ENCODE measurements around the gene SLC35A2.

Gene SLC35A2

DNA sequence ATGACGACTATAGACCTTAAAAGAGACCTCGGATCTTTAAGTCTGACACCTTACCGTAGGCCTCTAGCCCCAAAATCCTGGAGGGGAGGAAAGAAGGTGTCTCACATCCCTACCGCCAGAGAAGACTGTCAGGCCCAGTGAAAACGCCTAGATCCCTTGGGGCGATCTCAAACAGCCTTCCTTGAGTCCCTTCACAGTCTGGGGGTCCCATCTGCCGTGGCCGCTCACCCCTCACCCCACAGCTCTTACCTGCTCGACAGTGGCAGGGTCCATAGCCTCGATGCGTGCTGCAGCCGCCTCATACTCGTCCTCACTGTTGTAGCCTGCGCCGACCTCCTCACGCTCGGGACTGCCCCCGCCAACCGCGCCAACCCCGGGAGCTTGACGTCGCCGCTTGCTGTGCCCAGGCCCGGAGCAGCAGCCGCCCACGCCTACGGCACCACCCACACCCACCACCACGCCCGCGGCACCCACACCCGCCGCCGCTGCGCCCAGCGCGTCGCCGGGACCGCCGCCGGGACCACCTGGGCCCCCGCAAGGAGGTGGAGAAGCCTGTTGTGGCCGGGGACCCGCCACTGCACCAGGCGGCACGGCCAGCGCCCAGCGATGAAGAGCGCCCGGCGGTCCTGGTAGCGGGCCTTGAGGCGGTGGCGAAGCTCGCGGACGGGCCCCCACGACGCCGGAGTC is 45.4 kb upstream of the SLC35A2 start:
- peak overlapping the region; percentile 23 to 65 (median 64) for H3K27ac Mint-ChIP-seq
- TF ChIP-seq, protein P1, sequence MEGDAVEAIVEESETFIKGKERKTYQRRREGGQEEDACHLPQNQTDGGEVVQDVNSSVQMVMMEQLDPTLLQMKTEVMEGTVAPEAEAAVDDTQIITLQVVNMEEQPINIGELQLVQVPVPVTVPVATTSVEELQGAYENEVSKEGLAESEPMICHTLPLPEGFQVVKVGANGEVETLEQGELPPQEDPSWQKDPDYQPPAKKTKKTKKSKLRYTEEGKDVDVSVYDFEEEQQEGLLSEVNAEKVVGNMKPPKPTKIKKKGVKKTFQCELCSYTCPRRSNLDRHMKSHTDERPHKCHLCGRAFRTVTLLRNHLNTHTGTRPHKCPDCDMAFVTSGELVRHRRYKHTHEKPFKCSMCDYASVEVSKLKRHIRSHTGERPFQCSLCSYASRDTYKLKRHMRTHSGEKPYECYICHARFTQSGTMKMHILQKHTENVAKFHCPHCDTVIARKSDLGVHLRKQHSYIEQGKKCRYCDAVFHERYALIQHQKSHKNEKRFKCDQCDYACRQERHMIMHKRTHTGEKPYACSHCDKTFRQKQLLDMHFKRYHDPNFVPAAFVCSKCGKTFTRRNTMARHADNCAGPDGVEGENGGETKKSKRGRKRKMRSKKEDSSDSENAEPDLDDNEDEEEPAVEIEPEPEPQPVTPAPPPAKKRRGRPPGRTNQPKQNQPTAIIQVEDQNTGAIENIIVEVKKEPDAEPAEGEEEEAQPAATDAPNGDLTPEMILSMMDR (IDR thresholded peaks at IDR 0.05; ENCODE audit: unreplicated experiment in 3 of 3), result no peak
- no peaks in the 10 kb centered on the region for H3K27me3 Mint-ChIP-seq (ENCODE audit: low read depth)
- H3K4me1 Mint-ChIP-seq, result peaks cover 52% of the 10 kb centered on the region
- H3K9me3 Mint-ChIP-seq, result no peaks in the 10 kb centered on the region
- H3K4me3 Mint-ChIP-seq, result peak overlapping the region; percentile 75 to 88 (median 85)
- peaks cover 10% of the 10 kb centered on the region for H3K36me3 Mint-ChIP-seq (ENCODE audit: low read depth)

DNA sequence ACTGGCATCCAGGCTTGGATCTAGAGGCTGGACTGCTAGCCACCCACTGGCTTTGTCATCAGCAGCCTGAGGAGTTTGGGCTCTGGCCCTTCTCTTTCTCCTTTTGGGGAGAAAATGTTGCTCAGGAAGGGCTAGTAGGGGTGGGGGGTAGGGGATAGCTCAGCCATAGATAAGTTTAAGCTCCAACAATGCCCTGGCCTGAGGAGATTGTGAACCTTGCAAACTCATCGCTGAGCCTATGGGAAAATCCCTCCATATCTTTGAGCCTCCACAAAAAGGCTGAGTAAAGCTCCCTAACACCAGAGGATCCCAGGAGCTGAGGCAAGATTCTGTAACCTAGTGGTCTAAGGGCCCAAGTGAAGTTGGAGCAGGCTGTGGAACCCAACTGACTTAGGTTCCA is 37.1 kb upstream of the SLC35A2 start:
- Mint-ChIP-seq H3K36me3 (ENCODE audit: low read depth) (peaks cover 9% of the 10 kb centered on the region), H3K27me3 (ENCODE audit: low read depth) (no peaks in the 10 kb centered on the region), H3K4me1 (peaks cover 16% of the 10 kb centered on the region), H3K4me3 (no peak overlapping the region), H3K9me3 (peaks cover 7% of the 10 kb centered on the region), H3K27ac (no peak overlapping the region)
- TF ChIP-seq, protein P1 (IDR thresholded peaks at IDR 0.05; ENCODE audit: unreplicated experiment in 3 of 3), result no peak

DNA sequence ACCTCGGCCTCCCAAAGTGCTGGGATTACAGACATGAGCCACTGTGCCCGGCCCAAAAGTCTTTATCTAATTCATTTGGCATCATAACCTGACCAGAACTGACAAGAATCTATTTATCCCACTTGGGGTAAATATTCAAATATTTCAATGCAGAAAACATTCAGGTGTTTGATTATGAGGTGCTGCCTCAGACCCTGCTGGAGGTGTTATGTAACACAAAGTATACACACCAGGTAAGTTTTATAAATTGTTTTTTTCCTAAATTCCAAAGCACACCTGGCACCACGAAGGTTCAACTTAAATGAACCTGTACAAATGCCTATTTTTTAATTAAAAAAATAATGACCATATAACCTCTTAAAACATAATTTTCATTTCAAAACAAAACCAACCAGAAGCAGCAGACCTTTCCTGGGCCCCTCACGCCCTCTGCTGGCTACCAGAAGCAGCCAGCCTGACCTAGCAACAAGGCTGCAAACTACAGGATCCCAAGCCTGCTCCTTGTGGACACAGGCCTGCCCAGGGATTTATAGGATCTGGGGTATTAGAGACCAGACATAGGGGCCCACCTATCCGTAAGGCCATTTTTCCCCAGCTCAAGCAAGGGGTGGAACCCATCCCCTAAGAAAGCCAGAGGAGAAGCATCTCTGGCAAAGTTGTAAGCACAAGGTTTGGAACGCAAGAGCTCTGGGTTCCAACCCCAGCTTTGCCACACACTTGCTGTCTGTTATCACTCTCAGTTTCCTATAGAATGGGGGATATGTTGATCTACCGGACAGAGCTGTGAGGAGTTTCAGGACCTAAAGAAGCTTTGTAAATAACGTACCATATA is 34.3 kb upstream of the SLC35A2 start:
- no peak overlapping the region for H3K4me3 Mint-ChIP-seq
- H3K36me3 Mint-ChIP-seq (ENCODE audit: low read depth), result peaks cover 23% of the 10 kb centered on the region
- TF ChIP-seq, protein P1 (IDR thresholded peaks at IDR 0.05; ENCODE audit: unreplicated experiment in 3 of 3), result peak; percentile 58 to 70 (median 67)
- no peaks in the 10 kb centered on the region for H3K27me3 Mint-ChIP-seq (ENCODE audit: low read depth)
- H3K9me3 Mint-ChIP-seq, result peaks cover 9% of the 10 kb centered on the region
- H3K27ac Mint-ChIP-seq, result no peak overlapping the region
- no peaks in the 10 kb centered on the region for H3K4me1 Mint-ChIP-seq

DNA sequence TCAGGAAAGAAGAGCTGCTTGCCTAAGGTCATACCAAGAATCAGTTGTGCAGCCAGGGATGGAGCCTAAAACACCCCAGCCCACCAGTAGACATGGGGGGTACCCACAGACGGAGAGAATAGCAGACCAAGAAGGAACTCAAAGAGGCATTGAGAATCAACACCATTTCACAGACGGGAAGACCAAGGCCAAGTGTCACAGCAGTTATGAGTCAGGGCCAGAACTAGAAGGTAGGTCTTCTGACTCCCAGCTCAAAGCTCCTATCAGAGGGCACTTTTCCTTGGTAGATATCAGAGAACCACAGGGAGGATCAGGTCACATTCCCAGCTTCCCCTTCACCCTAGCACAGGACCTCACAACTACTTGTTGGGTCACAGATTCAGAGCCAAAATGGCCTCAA is 31.4 kb upstream of the SLC35A2 start:
- H3K4me3 Mint-ChIP-seq, result no peak overlapping the region
- no peak overlapping the region for H3K27ac Mint-ChIP-seq
- H3K36me3 Mint-ChIP-seq (ENCODE audit: low read depth), result peaks cover 19% of the 10 kb centered on the region
- peaks cover 7% of the 10 kb centered on the region for H3K4me1 Mint-ChIP-seq
- TF ChIP-seq, protein P1 (IDR thresholded peaks at IDR 0.05; ENCODE audit: unreplicated experiment in 3 of 3), result no peak
- H3K27me3 Mint-ChIP-seq (ENCODE audit: low read depth), result no peaks in the 10 kb centered on the region
- peaks cover 9% of the 10 kb centered on the region for H3K9me3 Mint-ChIP-seq

DNA sequence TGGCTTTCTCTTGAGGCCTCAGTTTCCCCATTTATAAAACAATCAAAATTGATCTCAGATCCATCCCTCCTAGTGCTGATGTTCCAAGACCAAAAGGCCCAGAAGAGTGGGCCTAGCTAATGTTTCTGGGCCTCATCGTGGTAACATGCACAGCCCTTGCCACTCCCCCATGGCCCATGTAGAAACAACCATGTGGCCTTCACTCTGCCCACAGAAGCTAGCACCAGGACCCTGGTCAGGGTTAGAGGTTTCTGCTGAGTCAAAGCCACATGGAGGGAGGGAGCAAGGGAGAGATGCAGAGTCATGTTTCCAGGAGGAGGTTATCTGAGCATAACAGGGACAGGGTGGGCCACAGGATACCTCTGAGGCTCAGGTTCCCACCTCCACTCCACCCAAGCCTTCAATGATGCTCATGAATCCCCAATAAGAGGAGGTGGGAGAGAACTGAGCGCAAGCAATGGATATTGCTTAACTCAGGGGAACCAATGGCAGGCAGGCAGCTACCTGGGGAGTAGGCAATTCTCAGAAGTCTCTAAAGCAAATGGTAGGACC is 29.0 kb upstream of the SLC35A2 start:
- Mint-ChIP-seq H3K9me3 (peaks cover 5% of the 10 kb centered on the region), H3K4me1 (peaks cover 7% of the 10 kb centered on the region), H3K36me3 (ENCODE audit: low read depth) (peaks cover 24% of the 10 kb centered on the region), H3K27me3 (ENCODE audit: low read depth) (no peaks in the 10 kb centered on the region), H3K27ac (no peak overlapping the region), H3K4me3 (no peak overlapping the region)
- TF ChIP-seq, protein P1 (IDR thresholded peaks at IDR 0.05; ENCODE audit: unreplicated experiment in 3 of 3), result no peak
